ENCODE results near the gene ARF3. TPM values are rescaled to one million over a fixed set of nuclear protein-coding genes. Genes with fewer than 3 reads are reported as not detected.

Gene ARF3
- total and polyA plus RNA-seq, 9 of the 15 experiments (the other 6 are each of a cell fraction or from before 2014, with no cell fraction given): 5.9 to 170 (median 64.4) TPM

- H4K20me1 ChIP-seq (replicated peaks; ENCODE audit: control insufficient read depth, insufficient read depth, low read length): no peaks in the 10 kb centered on the region; the same call in 1 of the 2 replicates
- H3K9me3 ChIP-seq (replicated peaks; ENCODE audit: control insufficient read depth, insufficient read depth, low read depth, low read length): no peaks in the 10 kb centered on the region
- WGBS (ENCODE audit: insufficient coverage, low coverage, missing lambda C conversion rate): 48% methylated on average over 22 of the region's 23 CpGs
- ATAC-seq: no peak
- no peak overlapping the region; the same call in 2 of the 3 replicates for H3K27ac ChIP-seq (ENCODE audit: extremely low read depth, low read depth, low read length)
- 0 out of 2 replicates have a peak overlapping the region, but pooled peaks have one; percentile 83 for H3K4me2 ChIP-seq (ENCODE audit: insufficient read depth, low read length)
- no peak overlapping the region for H3K9ac ChIP-seq (ENCODE audit: insufficient read depth in 1 of 2, low read depth in 2 of 2, low read length in 2 of 2)
- H3K79me2 ChIP-seq (ENCODE audit: control insufficient read depth, insufficient read depth, low read length): no peaks in the 10 kb centered on the region
- no peak for FAIRE-seq
- H3K36me3 ChIP-seq (ENCODE audit: control insufficient read depth, insufficient read depth, low read length): no peaks in the 10 kb centered on the region
- H3K4me3 ChIP-seq: no peak overlapping the region
- peak overlapping the region; percentile 93; the same call in 1 of the 2 replicates for H2AFZ ChIP-seq (ENCODE audit: low read depth, low read length)
- POLR2A ChIA-PET: interaction anchor here (0.6 to 0.7 kb wide), 3 partner anchors 10 to 68 kb away, joined by 3 read pairs; a partner anchor contains a TSS
- in situ Hi-C loops (cut with MboI): no loop called here
- no peak for DNase-seq (ENCODE audit: extremely low read depth in 1 of 4, low spot score in 3 of 4)
- peaks cover 10 to 45% of the 10 kb centered on the region in 2 experiments; a peak in 4 of 5 replicates for H3K4me1 ChIP-seq (replicated peaks in 1 of 2; ENCODE audit: control insufficient read depth in 2 of 2, insufficient read depth in 2 of 2, low read length in 2 of 2)
- no TSS peak for BruUV-seq (replicated peaks)
- intact Hi-C loops (cut with micrococcal nuclease): loop anchor here (10.0 kb wide), 1 partner anchor 372 kb away; the partner anchor contains the start of gene DNAJC22
- no peaks in the 10 kb centered on the region for H3K9me1 ChIP-seq (ENCODE audit: control insufficient read depth, insufficient read depth, low read length)
- H3K27me3 ChIP-seq (ENCODE audit: control insufficient read depth in 2 of 2, insufficient read depth in 2 of 2, low read length in 2 of 2): peaks cover 0 to 5% of the 10 kb centered on the region in 2 experiments; a peak in 1 of 5 replicates
- TF ChIP-seq CTCF (IDR thresholded peaks at IDR 0.05 in 2 of 3, conservative IDR thresholded peaks at IDR 0.05 in 1 of 3; ENCODE audit: insufficient read depth in 2 of 3, low read depth in 1 of 3, low read length in 3 of 3) (peak; percentile 6 to 29 (median 24); a peak in 2 of 6 replicates), FOXJ3 (CRISPR knock-in tag; IDR thresholded peaks at IDR 0.05) (no peak), BDP1 (IDR thresholded peaks at IDR 0.05; ENCODE audit: insufficient read depth, insufficient read length) (no peak), RREB1 (CRISPR knock-in tag; IDR thresholded peaks at IDR 0.05) (no peak), ZBTB43 (CRISPR knock-in tag; IDR thresholded peaks at IDR 0.05) (no peak), NR1H2 (CRISPR knock-in tag; IDR thresholded peaks at IDR 0.05) (no peak), GTF2F1 (IDR thresholded peaks at IDR 0.05; ENCODE audit: low read depth, low read length) (no peak)
- CTCF ChIA-PET (ENCODE audit: low intra/inter-chr PET ratio): interaction anchor here (0.5 kb wide), 1 partner anchor 39 kb away, joined by 4 read pairs; no protein-coding TSS in a partner anchor
Observed at GRCh38 chr12:48972213-48972951, 15.1 kb upstream of the ARF3 start.

All from K562 (cell line).